Measurements from ENCODE around the gene ZNF317.

DNA sequence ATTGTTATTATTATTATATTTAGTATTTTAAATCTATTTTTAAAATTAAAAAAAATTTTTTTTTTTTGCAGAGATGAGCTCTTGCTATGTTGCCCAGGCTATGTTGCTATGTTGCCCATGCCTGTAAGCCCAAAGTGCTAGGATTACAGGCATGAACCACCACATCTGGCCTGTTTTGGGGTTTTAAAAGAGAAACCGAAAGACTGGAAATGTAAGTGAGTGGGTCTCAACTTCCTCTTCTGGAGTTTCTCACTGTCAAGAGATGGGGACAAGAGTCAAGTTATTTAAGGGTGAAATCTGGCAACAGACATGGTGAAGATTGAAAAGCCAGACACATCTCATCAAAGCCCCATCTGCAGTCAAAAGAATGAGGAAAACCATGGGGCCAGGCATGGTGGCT lies 9.2 kb upstream of the ZNF317 start:
- TF ChIP-seq EZH2 (IDR thresholded peaks at IDR 0.05; ENCODE audit: low read length) (no peak), CTCF (optimal IDR thresholded peaks at IDR 0.05 in 1 of 3, IDR thresholded peaks at IDR 0.05 in 1 of 3, conservative IDR thresholded peaks at IDR 0.05 in 1 of 3; ENCODE audit: extremely low read depth in 1 of 3, insufficient read depth in 2 of 3, low read length in 3 of 3) (no peak)

Measured in keratinocyte (primary cell).